Erythroblast (primary cell): Measurements from ENCODE around the gene IFT122.

Experiments
- GATA1 ChIP-seq: IDR thresholded peaks from 2 replicates; pipeline ENCODE4 v1.6.1; 2011; ENCODE audit warnings: low read depth, mild to moderate bottlenecking, control low read depth, low read length, moderate library complexity
- POLR2A ChIP-seq: IDR thresholded peaks from 2 replicates; pipeline ENCODE4 v1.6.1; 2011; ENCODE audit warnings: mild to moderate bottlenecking, low read length

- TF ChIP-seq POLR2A (peak; percentile 71), GATA1 (peak; percentile 94)
Observed at GRCh38 chr3:129461461-129462146, 21.6 kb downstream of the IFT122 start.
